ENCODE results near the gene CRYBA4.

Gene CRYBA4

DNA sequence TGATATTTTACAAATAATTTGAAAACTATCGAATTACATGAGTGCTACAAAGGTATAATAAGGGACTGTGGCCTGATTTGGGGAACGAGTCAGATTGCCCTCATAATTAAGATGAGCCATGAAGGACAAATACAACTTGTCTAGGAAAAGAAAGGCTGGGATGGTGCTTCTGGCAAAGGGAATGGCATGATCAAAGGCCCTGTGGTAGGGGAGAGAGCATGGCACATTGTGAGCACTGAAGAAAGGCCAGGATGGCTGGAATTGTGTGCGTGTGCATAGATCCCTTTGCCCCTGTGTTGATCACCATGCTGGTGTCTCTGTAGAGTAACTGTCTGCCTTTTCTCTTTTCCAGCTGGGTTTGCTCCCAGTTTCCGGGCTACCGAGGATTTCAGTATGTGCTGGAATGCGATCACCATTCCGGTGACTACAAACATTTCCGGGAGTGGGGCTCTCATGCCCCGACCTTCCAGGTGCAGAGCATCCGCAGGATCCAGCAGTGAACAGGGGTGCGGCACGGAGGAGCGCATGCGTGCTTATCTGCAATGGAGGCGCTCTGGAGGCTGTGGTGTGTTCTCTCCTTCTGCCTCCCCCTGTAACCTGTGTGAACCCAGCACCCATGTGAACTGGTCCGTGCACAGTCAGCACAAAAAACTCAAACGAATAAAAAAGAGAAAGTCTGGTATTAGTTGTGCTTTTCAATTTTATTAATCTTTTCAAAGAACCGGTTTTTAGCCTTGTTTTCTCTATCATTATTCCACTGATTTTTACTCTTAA, 8.4 kb downstream of the CRYBA4 start:
- DNase-seq, result no peak

DNA sequence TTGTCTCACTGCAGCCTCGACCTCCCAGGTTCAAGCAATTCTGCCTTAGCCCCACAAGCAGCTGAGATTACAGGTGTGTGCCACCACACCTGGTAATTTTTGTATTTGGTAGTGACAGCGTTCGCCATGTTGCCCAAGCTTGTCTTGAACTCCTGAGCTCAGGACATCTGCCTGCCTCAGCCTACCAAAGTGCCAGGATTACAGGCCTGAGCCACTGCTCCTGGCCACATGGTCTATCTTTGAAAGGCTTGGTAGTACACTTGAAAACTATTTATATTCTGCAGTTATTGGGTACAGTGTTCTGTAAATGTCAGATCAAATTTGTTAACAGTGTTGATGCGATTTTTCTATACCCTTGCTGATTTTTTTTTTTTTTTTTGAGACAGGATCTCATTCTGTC, 9.5 kb downstream of the CRYBA4 start:
- DNase-seq, result no peak

DNA sequence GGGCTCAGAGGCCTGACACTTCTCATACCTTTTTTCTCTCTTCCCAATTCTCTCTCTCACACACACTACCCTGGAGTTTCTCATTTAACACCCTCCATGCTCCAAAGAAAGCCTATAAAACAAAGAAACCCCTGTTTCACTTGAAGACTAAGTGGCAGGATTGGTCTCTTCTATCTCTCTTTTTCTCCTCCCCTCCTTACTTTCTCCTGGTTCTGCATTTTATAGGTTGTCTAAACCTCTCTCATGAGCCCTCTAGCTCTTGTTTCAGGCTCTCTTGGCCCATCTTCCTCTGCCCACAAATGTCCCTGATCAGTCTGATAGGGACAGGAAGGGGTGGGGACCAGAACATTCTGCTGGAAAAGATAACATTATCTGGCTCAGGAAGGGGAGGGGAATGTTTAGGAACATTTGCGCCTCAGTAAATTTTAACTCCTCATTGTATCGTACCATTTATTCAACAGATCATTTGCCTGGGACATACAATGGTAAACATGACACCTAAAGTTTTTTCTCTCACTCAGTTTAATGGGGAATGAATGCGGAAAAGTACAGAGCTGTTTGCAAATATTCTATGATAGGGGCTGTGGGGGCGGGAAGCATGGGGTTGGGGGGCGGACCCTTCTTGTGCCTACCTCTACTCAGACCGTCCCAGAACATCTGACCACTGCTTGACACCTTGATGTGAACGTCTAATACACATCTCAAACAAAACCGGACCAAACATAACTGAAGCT, 10.8 kb downstream of the CRYBA4 start:
- DNase-seq, result no peak

DNA sequence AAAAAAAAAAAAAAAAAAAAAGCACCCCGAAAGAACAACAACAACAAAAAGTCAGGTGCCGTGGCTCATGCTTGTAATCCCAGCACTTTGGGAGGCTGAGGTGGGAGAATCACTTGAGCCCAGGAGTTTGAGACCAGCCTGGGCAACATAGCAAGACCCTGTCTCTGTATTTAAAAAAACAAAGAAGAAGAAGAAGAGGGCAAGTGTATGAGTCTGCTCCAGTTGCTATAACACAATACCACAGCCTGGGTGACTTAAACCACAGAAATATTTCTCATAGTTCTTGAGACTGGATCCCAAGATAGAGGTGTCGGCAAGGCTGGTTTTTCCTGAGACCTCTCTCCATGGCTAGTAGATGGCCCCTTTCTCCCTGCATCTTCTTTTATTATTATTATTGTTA, 12.4 kb downstream of the CRYBA4 start:
- DNase-seq, result no peak

DNA sequence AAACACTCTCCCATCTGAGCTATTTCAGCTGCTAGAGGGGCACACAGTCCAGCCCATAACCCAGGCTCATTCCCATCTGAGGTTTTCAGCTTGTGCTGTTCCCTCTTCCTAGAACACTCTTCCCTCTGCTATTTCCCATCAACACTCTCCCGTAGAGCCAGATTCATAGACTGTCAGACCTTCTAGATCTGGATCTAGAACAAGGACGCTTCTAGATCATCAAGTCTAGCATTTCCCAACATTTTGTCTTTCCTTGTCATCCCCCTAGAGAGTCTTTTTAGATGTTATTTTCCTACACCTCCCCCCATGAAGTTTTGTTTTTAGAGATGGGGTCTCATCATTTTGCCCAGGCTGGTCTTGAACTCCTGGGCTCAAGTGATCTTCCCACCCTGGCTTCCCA, 13.4 kb downstream of the CRYBA4 start:
- DNase-seq, result no peak

DNA sequence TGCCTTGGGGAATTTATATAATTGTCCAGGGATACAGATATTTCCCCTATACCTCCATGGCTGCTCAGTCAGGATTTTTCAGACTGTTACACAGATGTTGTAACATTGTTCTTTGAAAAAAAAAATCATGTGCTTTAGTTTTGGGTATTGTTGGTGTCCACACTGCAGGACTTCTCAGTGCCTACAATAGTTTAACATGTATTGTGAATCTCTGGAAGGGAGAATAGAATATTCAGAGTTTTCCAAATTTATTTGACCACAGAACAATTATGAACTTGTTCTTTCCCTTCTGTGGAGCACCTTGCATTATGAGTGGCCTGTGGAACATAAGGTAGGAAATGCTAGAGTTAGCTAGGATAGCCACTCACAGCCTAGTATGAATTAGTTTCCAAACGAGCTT, 14.5 kb downstream of the CRYBA4 start:
- no peak for DNase-seq

DNA sequence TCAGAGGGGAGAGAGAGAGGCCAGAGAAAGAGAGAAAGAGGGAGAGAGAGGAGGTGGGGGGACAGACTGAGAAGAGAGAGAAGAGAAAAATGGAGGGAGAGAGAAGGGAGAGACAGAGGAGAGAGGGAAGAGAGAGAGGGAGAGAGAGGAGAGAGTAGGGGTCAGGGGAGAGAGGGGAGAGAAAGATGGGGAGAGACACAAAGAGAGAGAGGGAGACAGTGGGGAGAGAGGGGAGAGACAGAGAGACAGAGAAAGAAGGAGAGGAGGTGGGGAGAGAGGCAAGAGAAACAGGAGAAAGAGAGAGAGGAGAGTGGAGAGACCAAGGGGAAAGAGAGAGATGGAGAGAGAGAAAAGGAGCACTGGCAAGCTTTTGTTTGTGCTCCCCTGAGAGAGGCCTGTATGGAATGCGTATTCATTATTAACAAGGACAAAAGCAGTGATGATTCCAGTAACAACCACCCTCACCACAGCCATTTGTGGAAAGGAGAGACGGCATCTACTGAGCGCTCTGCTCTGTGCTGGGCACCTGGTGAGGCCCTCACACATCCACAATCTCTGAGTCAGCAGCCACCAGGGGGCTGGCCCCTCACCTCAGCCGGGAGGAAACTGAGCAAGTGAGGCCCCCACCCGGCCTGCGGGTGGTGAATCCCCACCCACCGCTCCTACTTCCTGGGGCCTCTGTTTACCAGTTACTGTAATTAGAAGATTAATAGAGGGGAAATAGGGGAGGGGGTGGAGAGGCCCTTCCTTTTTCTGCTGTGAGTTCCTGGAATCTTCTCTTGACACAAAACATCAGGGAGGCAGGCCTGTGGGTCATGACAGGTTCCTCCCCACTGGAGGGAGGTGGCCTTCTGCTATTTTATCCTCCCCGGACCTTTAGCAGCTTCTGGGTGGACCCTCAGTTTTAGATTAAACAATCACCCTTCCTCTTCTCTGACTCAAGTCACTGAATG, 21.0 kb downstream of the CRYBA4 start:
- DNase-seq, result no peak

DNA sequence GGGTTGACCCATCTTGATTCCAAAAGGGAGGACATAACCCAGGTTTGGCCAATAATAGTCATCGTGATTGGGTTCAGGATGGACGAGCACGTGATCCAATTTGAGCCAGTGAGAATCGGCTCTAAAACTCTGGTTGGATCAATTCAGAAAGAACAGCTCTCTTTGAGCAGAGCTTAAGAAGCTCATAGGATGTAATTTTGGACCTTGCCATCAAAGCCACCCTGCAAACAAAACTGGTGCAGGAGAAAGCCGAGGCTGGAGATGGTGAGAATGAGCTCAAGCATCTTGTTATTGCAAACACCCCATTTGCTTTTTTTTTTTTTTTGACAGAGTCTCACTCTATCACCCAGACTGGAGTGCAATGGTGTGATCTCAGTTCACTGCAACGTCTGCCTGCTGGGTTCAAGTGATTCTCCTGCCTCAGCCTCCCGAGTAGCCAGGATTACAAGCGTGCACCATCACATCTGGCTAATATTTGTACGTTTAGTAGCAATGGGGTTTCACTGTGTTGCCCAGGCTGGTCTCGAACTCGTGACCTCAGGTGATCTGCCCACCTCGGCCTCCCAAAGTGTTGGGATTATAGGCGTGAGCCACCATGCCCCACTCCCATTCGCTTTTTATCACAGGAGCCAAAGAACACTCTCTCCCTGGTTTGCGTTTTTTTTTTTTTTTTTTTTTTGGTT, 21.8 kb downstream of the CRYBA4 start:
- DNase-seq, result no peak

DNA sequence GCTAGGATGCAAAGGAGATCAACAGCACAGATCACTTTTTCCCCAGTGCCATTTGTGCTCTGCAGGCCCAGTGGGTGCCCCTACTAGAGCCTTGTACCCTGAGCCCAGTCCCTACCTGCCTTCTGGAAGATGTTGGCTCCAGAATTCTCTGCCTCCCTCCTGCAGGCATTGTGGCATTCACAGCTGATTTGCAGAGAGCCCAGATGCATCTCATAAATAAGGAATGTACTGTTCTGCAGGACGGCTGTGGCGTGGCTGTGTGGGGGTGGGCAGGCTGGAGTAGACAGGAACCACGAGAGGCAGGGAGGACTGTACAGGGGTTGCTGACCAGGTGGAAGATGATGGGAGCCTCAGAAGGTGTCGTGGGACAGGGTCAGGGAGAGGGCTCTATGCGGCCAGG, 24.4 kb downstream of the CRYBA4 start:
- DNase-seq, result no peak

DNA sequence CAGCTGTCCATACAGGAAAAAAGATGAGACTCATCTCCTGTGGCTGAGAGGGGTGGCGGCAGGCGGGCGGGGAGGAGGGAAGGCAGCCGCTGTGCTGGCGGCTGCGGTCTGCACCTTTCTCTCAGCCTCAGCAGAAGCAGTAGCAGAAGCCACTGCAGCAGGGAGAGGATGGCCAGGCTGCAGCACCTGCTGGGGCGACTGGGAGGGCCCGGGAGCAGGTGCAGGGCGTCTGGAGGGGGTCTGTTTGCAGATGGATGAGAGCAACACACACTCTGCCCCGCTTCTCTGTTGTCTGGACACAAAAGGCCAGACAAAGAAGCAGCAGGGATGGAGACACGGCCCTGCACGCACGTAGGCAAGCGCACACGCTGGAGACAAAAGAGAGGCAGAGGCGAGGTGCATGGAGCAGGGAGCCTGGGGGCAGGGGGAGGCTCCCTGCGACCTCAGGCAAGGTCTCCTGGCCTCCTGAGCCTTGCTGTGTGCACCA, 26.3 kb downstream of the CRYBA4 start:
- peak; percentile 43 for DNase-seq

DNA sequence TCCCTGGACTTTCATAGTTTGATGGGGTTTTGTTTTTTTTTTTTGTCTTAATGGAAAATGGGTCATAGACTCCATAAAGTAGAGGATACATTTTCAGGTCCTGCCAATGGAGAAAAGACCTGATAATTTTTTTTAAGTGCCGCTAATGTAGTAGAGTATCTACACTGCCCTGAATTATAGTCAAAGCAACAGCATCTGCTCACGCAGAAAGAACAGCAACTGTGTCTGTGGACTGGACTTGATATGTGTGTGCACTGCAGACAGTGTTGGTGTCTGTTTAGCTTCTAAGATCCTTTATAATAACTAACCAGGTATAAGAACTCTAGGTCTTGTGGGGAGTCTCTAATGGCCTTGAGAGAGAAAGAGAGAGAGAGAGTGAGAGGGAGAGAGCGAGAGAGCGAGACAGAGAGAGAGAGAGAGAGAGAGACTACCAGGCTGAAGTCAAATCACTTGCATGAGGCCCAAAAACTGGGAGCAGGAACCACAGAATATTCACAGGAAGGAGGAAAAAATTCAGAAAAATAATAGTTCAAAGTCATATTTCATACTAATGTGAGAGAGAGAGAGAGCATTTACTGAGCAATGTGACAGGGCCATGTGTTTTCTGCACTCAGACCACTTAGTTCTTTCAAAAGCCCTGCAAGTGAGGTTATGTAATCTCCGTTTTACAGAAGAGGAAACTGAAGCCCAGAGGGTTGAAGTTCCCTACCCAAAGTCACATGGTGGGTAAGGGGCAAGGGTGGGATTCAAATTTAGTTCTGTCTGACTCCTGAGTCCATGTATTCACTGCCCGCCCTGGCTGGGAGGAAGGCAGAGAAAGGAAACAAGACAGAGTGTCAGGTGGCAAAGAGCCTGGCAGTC, 27.0 kb downstream of the CRYBA4 start:
- no peak for DNase-seq

DNA sequence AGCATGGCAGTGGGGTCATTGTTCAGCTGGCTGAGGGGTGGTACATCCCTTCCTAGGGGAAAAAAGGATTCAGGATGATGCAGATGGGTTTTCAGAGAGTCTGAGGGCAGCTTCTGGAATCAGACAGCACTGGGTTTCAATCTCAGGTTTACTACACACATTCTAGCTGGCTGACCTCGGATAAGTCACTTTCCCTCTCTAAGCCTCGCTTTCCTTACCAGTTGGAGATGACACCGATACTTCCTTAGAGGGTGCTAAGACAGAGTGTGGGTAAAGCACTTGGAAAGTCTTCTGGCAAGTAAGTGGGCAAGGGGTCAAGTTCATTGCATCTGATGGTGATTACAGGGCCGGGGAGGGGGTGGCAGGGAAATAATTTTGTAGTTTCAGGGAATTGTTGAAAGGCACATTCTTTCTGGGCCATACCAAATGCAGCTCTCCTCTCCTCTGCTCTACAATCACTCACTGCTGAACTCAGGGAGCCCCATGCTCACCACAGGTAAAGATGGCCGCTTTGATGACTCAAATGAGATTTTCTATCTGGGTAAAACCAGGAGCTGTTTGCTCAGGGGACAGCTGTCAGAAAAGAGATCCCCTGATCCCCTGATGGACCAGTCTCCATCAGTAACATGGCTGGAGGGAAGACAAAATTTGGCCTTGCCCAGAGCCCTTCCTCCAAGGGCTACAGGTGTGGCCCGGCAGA, 29.1 kb downstream of the CRYBA4 start:
- DNase-seq, result no peak

DNA sequence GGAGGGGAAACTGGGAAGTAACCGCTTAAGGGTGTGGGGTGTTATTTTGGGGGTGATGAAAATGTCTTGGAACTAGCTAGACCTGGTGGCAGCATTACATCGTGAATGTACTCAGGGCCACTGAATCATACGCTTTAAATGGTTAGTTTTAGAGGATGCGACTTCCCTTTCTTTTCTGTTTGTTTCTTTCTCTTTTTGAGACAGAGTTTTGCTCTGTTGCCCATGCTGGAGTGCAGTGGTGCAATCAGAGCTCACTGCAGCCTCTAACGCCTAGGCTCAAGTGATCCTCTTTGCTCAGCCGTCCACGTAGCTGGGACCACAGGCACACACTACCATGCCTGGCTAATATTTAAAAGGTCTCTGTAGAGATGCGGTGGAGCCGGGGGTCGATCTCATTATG, 30.1 kb downstream of the CRYBA4 start:
- no peak for DNase-seq

DNA sequence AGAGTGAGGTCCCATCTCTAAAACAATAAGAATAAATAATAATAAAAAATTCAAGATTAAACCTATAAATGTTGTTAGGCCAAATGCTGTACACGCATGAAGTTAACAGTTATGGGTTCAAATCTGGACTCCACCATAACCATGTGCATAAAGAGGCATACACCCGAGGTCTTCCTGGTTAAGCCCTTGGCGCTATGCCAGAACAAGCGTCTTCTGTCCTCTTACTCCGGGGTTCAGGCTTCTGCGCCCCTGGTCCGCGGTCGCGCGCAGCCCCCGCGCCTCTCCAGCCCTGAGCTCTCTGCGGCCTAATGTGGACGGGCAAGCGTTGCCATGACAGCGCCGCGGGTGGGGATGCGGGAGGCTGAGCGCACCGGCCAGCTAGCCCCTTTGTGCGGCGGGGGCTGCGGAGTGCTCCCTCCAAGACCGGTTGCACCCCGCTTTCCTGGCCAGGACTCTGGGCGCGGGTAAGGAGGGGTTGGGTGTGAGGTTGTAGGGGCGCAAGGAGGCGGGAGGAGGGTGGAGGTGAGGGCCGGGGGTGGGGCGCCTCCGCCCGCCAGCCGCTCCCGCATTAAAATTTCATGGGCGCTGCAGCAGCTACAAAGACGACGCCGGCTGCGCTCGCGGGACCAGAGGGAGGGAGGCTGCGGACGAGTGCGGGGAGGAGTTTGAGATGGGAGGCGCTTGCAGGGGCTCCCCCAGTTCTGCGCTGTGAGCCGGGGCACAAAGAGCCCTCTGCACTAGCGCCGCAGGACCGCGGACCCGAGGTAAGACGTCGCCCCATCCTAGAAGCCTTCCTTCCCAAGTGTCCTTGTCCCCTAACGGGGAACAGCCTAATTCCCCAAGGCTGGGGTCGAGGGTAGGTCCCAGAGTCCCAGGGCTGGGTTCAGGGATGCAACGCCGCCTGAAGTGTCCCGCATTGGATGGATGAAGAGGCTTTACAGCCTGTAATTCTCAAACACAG, 35.4 kb downstream of the CRYBA4 start, which contains the start of gene MIAT:
Gene MIAT (plus strand): TSS at position 698 of the 961 bp plus-strand sequence.
- no peak for DNase-seq

DNA sequence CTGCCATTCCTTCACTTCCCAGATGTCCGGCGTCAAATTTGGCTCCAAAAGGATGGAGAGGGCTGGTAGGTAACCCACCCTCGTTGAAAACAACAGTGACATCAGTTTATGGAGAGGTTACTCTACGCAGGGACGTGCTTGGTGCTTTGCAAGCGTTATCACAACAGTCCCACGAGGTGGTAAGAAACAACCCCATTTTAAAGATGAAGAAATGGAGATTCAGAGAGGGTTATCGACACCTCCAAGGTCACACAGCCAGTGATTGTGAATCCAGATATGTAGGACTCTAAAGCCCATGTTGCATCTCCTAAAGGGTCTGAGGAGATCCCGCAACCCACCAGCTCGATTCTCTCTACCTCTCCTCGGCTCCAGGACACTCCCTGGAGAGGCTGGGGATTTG, 36.4 kb downstream of the CRYBA4 start:
- no peak for DNase-seq

DNA sequence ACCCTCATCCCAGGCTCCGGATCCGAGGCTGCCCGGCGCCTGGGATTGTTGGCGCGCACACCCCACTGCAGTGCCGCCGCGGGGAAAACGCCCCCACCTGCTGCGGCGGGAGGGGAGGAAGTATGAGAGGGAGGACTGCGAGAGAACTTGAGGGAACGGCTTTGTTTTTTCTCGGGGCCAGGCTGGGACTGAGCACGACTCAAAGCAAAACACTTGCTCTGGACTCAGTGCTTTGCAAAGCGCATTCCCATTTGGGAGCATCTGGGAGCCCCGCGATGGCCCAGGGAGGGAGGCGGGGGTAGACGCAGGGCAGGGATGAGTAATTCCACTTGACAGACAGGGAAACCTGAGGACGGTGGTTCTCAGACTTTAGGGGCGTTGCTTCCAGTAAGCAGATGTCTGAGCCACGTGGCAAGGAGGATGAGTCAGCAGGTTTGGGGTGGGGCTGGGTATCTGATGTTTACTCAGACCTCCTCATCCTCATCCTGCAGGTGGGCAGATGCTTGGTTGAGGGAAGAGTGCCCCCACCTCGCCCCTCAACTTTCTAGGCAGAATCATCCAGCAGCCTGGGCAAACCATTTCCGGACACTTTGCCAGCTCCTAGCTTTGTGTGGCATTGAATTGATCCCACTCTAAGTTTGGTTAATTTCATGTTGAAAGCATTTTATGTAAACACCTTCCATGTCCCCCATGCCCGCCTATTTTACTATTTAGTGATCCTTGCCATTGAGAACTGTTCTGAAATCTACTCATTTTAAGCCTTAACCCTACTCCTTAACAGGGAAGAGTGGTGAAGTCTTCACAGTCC, 37.1 kb downstream of the CRYBA4 start:
- peak; percentile 68 for DNase-seq

DNA sequence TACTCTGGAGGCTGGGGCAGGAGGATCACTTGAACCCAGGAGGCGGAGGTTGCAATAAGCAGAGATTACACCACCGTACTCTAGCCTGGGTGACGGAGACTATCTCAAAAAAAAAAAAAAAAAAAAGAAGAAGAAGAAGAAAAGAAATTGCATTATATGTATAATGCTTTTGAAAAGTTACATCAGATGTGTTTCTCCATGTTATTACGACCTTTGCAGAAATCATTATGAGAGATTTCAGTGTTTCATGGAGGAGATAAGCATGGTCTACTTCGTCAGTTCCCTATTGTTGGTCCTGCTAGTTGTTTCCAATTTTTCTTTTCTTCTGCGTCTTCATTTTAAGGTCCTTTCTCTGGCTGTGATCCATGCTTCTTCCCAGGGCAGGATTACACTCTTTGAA, 38.6 kb downstream of the CRYBA4 start:
- no peak for DNase-seq

DNA sequence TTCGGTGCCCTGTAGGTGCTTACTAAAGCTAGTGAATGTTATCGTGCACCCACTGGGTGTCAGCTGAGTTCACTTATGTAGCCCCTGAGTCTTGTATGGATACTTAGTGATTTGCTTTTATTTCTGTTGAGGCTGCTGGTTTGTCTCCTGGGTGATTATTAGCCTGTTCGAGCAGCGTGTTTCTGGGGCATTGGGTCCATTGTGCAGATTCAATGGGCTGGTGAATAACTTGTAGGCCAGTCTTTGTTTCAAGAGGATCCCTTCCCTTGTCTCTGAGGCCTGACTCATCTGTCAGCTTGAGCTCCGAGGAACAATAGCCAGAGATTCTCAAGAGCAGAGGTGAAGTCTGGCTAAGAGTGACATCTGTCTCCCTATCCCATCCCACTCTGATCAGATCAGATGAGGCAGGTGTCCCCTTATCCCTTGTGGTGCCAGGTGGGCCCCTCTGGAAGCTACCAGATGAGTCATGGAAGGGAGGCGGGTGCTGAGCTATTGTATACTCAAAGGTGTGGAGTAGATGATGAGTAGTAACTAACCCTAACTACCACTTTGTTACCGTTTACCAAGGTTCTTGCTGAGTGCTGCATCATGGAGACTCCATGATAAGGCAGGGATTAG, 39.3 kb downstream of the CRYBA4 start:
- no peak for DNase-seq

Data from NCI-H1436 treated with DMSO at 0.1 percent for 48 hours (cell line).